ENCODE results near the gene KLF6.

Gene KLF6

GRCh38 chr10:3761021-3761686 is 23.9 kb downstream of the KLF6 start:
- peak in 1 of 10 donors; percentile 25 for DNase-seq
- intact Hi-C loops (cut with DNase I): no loop called here

GRCh38 chr10:3760083-3760482 is 24.9 kb downstream of the KLF6 start:
- intact Hi-C loops (cut with DNase I): no loop called here
- peak in 1 of 10 donors; percentile 50 for DNase-seq

DNA sequence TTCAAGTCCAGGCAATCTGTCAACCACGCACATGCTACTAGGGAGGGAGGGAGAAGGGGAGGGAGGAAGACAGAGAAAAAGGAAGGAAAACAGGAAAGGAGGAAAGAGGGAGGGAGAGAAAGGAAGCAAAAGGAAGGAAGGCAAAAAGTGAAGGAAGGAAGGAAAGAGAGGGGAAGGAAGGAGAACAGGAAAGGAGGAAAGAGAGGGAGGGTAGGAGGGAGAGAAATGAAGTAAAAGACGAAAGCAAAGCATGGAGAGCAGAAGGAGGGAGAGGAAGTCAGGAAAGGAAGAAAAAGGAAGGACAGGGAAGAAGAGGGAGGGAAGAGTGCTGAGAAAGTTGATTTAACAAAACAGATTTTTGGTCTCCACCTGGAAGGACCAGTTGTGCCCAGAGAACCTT is 25.6 kb downstream of the KLF6 start:
- DNase-seq: no peak
- intact Hi-C loops (cut with DNase I): no loop called here

GRCh38 chr10:3758491-3758970 is 26.5 kb downstream of the KLF6 start:
- intact Hi-C loops (cut with DNase I): no loop called here
- DNase-seq: no peak

GRCh38 chr10:3757638-3758490 is 27.1 kb downstream of the KLF6 start:
- DNase-seq: peak in 1 of 10 donors; percentile 73
- intact Hi-C loops (cut with DNase I): no loop called here

DNA sequence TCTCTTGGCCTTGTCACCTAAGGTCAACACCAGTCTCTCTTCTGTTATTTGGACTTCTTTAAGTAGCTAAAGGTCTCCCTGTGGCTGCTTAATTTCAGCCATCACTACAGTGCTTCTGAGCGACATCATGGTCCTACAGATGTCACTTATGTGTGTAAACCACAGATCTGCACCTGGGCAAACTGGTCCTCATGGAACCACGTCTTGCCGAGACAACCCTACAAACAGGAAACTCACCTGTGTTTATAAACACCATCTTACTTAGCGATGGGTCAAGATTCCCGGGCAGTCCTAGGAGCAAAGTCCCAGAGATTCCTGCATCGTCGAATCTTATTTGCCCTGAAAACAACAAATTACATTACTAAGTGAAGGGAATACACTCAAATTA is 27.8 kb downstream of the KLF6 start:
- intact Hi-C loops (cut with DNase I): no loop called here
- DNase-seq: no peak

GRCh38 chr10:3756360-3756740 is 28.7 kb downstream of the KLF6 start:
- no peak for DNase-seq
- intact Hi-C loops (cut with DNase I): no loop called here

- intact Hi-C loops (cut with DNase I): no loop called here
These were observed 29.3 kb downstream of the KLF6 start for GRCh38 chr10:3755440-3756359.

GRCh38 chr10:3754727-3755439 is 30.1 kb downstream of the KLF6 start:
- intact Hi-C loops (cut with DNase I): no loop called here
- no peak for DNase-seq

More at GRCh38 chr10:3755440-3756359, 29.3 kb downstream of the KLF6 start:
- peak in 3 of 10 donors; percentile 31 to 77 (median 39) for DNase-seq

DNA sequence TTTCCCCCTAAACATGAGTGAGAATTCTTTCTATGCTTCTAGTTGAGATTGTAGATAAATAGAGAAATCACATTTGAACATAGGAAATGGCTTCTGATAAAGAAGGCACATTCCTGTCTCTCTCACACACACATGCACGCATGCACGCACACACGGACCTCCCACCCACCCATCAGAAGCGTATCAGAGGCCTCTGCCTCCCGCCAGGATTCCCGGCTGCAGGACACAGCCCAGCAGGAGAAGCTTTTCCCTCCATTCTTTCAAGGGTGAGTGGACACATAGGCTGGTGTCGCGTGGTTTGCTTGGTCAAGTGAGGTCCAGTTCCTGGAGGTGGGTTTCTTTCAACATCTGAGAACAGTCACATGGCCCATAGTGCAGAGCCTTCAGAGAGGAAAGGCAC is 34.2 kb downstream of the KLF6 start:
- peak in 1 of 10 donors; percentile 64 for DNase-seq
- intact Hi-C loops (cut with DNase I): no loop called here

DNA sequence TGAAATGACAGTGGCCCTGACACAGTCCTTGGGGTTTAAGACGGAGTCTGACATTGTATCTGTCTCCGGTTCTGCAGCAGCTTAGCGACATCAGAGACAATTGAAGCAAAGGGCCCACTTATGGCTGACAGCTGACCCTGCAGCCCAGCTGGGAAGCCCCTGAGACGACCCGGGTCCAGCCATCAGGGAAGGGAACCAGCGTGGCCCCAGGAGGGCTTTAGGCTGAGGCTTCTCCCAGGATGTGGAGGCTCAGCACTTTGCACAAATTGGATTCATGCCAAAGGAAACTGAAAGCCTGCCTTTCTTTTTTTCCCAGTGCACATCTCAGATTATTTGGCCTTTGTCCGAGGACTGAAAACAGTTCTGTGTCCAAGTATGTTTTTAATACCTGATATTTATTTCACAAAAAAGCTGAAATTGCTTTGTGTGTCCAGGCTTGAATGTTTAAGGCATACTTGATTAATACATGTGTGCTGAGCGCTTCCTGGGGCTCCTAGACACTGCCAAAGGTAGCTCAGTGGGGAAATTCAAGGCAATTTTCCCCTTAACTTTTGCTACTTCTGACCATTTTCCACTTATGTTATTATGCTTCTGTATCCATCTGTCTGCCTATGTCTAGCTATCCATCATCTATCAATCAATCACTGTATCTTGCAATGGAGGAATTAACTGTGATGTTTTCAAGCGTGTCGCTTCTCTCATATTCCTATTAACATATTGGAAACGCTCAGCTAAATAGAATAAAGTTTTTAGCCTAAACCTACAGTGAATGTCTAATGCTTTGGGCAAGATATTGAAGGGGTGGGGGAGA is 34.8 kb downstream of the KLF6 start:
- intact Hi-C loops (cut with DNase I): no loop called here

GRCh38 chr10:3749600-3749999 is 35.4 kb downstream of the KLF6 start:
- DNase-seq: peak in 1 of 10 donors; percentile 60
- intact Hi-C loops (cut with DNase I): no loop called here

More for the DNA sequence above, 34.8 kb downstream of the KLF6 start:
- no peak for DNase-seq

GRCh38 chr10:3749011-3749410 is 36.0 kb downstream of the KLF6 start:
- no peak for DNase-seq
- intact Hi-C loops (cut with DNase I): no loop called here

DNA sequence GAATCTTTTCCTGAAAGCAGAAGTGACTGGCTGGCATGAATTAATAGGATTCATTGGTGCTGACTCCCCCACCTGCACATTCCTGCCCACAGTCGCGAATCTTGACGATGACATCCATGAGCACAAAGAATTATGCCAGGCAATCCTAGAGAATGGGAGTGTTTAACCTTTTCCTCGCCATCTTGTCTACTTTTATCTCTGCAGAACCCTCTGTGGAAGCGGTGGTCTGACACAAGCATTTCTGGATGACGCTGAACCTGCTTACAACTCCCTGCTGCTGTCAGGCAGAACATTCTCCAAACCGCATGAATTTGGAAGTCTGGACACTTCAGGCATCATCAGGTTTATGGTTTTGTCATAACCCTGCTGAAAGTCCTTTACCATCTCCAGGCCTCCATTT is 36.5 kb downstream of the KLF6 start:
- intact Hi-C loops (cut with DNase I): no loop called here
- no peak for DNase-seq

- DNase-seq: no peak
- intact Hi-C loops (cut with DNase I): no loop called here
These were observed 37.0 kb downstream of the KLF6 start for GRCh38 chr10:3747984-3748383.

GRCh38 chr10:3747248-3747960 is 37.6 kb downstream of the KLF6 start:
- no peak for DNase-seq
- intact Hi-C loops (cut with DNase I): no loop called here

- no peak for DNase-seq
- intact Hi-C loops (cut with DNase I): no loop called here
These were observed 38.4 kb downstream of the KLF6 start for GRCh38 chr10:3746634-3747033.

DNA sequence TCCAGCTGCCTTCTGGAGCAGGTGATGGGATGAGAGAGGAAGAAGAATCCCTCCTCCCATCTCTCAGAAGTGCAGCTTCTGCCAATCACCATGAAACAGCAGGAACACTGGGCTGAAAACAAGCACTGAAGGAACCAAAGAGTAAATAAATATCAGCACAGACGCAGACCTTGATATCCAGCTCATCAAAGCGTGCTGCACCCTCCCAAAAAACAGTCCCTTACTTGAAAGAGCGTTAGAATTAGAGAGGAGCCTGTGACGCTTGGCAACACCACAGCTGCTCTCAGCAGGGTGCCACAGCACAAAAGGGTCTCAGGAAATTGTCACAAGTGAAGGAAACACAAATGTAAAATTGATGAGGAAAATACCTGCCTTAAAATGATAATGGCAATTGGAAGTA is 39.5 kb downstream of the KLF6 start:
- no peak for DNase-seq

More for the DNA sequence above, 39.5 kb downstream of the KLF6 start:
- intact Hi-C loops (cut with DNase I): no loop called here
